AG09319 (cell line): ENCODE measurements around the gene LMO7.

ENCODE experiments used
- DNase-seq: peaks from one replicate; pipeline ENCODE4 v3.0.0-alpha.2; 2010; ENCODE audit warnings: low read depth; ENCODE audit errors: extremely low read depth
- TF ChIP-seq, protein P1 (sequence below): IDR thresholded peaks from 2 replicates; pipeline ENCODE4 v1.5.1; 2011; ENCODE audit warnings: low read depth, mild to moderate bottlenecking, inconsistent platforms, low read length, moderate library complexity

The LMO7 gene

DNA sequence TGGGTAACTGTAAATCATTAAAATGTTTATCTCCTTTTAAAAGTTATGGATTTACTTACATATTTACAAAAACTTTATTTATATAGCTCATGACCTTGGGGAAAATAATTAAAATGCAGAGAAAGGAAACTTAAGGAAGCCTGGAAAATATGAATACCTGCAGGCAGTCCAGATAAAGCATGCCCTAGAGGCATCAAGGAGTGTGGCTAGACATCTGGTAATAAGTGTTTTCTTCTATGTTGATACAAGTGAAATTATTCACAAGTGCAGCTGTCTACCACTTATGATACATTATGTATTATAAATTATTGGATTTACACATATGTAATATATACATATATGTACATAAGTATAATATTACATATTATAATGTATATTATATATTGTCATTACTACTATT lies 207.9 kb downstream of the LMO7 start:
- TF ChIP-seq, protein P1, sequence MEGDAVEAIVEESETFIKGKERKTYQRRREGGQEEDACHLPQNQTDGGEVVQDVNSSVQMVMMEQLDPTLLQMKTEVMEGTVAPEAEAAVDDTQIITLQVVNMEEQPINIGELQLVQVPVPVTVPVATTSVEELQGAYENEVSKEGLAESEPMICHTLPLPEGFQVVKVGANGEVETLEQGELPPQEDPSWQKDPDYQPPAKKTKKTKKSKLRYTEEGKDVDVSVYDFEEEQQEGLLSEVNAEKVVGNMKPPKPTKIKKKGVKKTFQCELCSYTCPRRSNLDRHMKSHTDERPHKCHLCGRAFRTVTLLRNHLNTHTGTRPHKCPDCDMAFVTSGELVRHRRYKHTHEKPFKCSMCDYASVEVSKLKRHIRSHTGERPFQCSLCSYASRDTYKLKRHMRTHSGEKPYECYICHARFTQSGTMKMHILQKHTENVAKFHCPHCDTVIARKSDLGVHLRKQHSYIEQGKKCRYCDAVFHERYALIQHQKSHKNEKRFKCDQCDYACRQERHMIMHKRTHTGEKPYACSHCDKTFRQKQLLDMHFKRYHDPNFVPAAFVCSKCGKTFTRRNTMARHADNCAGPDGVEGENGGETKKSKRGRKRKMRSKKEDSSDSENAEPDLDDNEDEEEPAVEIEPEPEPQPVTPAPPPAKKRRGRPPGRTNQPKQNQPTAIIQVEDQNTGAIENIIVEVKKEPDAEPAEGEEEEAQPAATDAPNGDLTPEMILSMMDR = no peak
- DNase-seq = no peak

DNA sequence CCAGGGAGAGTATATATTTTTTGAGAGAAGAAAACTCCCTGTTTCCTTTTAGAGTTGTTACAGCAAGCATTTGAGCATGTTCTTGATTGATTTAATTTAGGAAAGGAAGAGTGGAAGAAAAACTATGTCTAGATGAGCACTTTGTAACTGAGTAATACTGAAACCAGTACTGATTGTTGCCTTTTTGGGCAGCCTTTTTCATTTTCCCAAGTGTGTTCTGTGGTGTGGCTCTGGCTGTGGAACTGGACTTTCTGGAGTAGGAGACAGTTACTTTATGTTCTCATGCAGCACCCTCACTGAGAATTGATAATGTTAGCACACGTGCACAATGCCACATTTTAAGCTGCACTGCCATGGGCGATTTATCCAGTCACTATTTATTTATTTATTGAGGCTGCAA lies 211.5 kb downstream of the LMO7 start:
- DNase-seq = no peak

DNA sequence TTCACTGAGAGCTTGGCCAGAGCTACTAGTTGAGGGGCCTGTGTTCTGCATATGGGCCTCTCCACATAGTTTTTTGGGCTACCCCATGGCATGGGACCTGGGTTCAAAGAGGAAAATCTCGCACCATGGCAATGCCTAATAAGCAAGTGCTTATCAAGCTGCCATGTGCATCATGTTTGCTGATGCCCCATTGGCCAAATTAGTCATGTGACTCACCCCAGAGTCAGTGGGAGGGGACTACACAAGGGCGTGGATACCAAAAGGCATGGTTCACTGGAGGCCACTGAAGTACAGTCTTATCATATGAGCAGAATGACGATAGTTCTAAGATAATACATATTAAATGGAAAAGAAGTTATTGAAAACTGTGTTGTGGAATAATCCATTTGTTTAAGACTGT lies 214.8 kb downstream of the LMO7 start:
- TF ChIP-seq, protein P1 = no peak

More for the DNA sequence above, 211.5 kb downstream of the LMO7 start:
- TF ChIP-seq, protein P1 = no peak

DNA sequence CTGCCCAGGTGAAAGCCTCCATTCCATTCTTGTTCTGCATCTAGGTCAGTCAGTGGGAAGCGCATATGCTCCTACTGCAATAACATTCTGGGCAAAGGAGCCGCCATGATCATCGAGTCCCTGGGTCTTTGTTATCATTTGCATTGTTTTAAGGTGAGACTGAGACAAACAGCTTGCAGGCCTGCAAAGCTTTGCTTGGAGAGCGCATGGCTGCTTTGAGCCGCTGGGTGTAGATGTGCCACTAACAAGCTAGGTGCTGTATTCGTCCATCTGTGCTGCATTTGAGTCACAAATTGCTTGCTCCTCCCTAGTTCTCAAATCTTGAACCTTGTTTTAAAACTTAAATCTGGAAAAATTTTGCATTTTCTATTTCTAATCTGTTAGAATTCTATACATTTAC lies 219.1 kb downstream of the LMO7 start:
- TF ChIP-seq, protein P1 = no peak

More for the DNA sequence above, 214.8 kb downstream of the LMO7 start:
- DNase-seq = no peak

DNA sequence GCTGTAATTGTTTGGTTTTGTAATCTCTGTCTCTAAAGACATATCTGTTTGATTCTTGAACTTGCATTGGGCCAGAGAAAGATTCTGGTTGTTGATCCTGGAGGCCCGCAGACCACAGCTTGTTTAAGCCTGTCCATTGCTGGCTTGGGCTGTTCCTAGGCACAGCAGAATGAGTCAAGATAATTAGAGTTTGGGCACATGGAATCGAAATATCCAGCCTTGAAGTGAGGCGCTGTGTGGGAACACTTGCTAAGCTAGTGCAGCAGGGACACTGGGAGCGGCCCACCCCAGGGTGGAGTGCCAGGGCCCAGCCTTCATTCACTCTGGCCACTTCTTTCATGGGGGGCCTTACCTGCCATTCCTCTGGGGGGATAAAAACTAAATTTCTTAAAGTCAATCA lies 219.7 kb downstream of the LMO7 start:
- TF ChIP-seq, protein P1 = no peak

More for the DNA sequence above, 219.1 kb downstream of the LMO7 start:
- DNase-seq = no peak

DNA sequence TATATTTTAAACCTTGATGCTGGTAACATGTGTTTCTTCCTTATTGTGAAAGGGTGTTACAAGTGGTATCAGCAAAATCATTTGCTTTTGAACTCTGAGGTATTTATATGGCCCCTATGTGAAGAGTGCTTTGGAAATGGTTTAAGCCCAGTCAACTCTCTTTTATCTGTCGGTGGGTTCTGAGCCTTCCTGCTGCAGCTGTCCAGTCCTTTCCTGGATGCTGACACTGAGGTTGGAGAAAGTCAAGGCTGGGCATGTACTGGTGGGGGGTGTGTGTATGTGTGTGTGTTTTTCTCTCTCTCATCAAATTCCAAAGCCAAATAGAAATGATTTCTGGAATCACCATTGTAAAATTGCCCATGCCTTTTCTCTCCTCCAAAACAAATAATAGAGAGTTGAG lies 221.2 kb downstream of the LMO7 start:
- TF ChIP-seq, protein P1 = no peak
- DNase-seq = no peak

More for the DNA sequence above, 219.7 kb downstream of the LMO7 start:
- no peak for DNase-seq

DNA sequence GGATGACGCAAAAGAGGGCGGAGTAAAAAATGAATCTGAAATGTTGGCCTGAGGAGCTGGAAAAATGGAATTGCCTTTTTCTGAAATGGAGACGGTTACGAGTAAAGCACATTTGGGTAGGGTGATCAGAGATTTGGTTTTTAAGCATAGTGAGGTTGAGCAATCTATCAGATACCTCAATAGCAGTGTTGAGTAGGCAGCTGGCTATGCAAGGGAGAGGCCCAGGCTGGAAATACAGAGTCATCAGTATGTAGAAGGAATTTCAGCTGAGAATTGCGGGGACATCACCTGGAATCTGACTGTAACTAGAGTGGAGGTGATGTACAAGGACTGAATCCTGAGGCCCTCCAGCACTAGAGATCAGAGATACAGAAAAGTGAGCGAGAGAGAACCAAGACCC lies 224.8 kb downstream of the LMO7 start:
- no peak for DNase-seq
- TF ChIP-seq, protein P1 = no peak
